Cardiac ventricle fibroblast (primary cell): ENCODE measurements around the gene TAS2R3. TPM values are rescaled to one million over a fixed set of nuclear protein-coding genes. Genes with fewer than 3 reads are reported as not detected.

Experiments
- total RNA-seq: library from RNA; depleted of rRNA; stranded (reverse); fragments of >200 nt; gene quantifications from 2 replicates; pipeline ENCODE4 v1.2.3, GENCODE V29; 2015

TAS2R3 gene
- 0.54 and 0.69 TPM in 2 replicates for total RNA-seq

GRCh38 chr7:141763797-141764196 lies at the start of gene TAS2R3:
Gene TAS2R3 (plus strand): TSS chr7:141764097. CDS start chr7:141764159, 62 bp downstream.

GRCh38 chr7:141737836-141738591 lies 25.9 kb upstream of the TAS2R3 start, which contains the start of gene SSBP1:
Gene SSBP1 (plus strand): TSS chr7:141738358. CDS start chr7:141739167, 809 bp downstream.

GRCh38 chr7:141776374-141776773 lies 12.5 kb downstream of the TAS2R3 start, which contains the start of gene TAS2R4:
Gene TAS2R4 (plus strand): TSS chr7:141776674. CDS start chr7:141778489, 1,815 bp downstream.

GRCh38 chr7:141789917-141790316 lies 26.0 kb downstream of the TAS2R3 start, which contains the start of gene TAS2R5:
Gene TAS2R5 (plus strand): TSS chr7:141790217. CDS start chr7:141790362, 145 bp downstream.

Other genes with a start within 250 kb of the TAS2R3 start
- 12.5 and 15.2 TPM in 2 replicates for gene AGK, start 212.7 kb upstream of the TAS2R3 start, total RNA-seq
- 3.6 and 4.0 TPM in 2 replicates for gene DENND11, start 61.9 kb upstream of the TAS2R3 start, total RNA-seq
- gene WEE2, start 55.7 kb upstream of the TAS2R3 start, total RNA-seq, result not detected in 2 replicates
- 113 and 169 TPM in 2 replicates for gene SSBP1, start 25.7 kb upstream of the TAS2R3 start, total RNA-seq
- 0.12 and 0.29 TPM in 2 replicates for gene TAS2R4, start 12.6 kb downstream of the TAS2R3 start, total RNA-seq
- 0.44 and 1.3 TPM in 2 replicates for gene TAS2R5, start 26.1 kb downstream of the TAS2R3 start, total RNA-seq
- gene PRSS37, start 77.4 kb downstream of the TAS2R3 start, total RNA-seq, result not detected in 2 replicates
- gene OR9A4, start 152.3 kb downstream of the TAS2R3 start, total RNA-seq, result not detected in 2 replicates
- gene CLEC5A, start 182.9 kb downstream of the TAS2R3 start, total RNA-seq, result not detected in 2 replicates
- gene TAS2R38, start 209.7 kb downstream of the TAS2R3 start, total RNA-seq, result not detected in 2 replicates
- not detected in 2 replicates for gene MGAM, start 231.8 kb downstream of the TAS2R3 start, total RNA-seq